ENCODE results near the gene AGA.

- TF ChIP-seq POLR2A (IDR thresholded peaks at IDR 0.05; ENCODE audit: low read length) (no peak), GATA1 (IDR thresholded peaks at IDR 0.05; ENCODE audit: low read depth, low read length) (no peak)
Observed at GRCh38 chr4:177396352-177396751, 45.9 kb downstream of the AGA start.

Measured in erythroblast (primary cell).